Measurements from ENCODE around the gene IFI35.
A peak's percentile ranks its signal among the peaks of the same experiment; 100 is the strongest.
"Not testable (repeated sequence)": the region's sequence is repeated elsewhere in the genome, so short reads cannot be mapped to it uniquely, and the experiment has no call there.

The IFI35 gene

DNA sequence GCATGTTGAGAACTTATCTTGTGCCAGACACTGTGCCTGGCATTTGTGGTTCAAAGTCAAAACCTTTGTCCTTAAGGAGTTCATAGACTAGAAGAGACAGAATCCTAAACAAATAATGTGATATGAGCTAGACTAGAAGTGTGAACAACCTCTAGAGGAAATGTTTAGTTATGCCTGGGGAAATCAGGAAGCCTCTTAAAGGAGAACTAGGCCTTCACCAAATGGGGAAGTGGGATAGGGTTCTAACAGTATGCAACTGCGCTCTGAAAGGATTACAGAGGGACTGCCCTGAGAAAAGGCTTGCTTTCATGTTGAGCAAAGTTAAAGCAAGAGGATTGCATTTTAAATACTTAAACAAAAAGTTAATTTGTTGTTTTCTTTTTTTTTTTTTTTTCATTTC, 21.4 kb upstream of the IFI35 start:
- no peak for ATAC-seq (replicated peaks)
- H3K4me1 Mint-ChIP-seq (ENCODE audit: low read depth in 2 of 2) = peaks cover 14 to 18% of the 10 kb centered on the region in 2 donors
- H3K27me3 Mint-ChIP-seq = no peaks in the 10 kb centered on the region
- H3K4me3 Mint-ChIP-seq = no peak overlapping the region
- H3K27ac Mint-ChIP-seq = peak overlapping the region in 1 of 2 donors; percentile 62
- H3K9me3 Mint-ChIP-seq = no peaks in the 10 kb centered on the region
- DNase-seq = no peak
- H3K36me3 Mint-ChIP-seq (ENCODE audit: insufficient read depth) = peaks cover 72% of the 10 kb centered on the region

DNA sequence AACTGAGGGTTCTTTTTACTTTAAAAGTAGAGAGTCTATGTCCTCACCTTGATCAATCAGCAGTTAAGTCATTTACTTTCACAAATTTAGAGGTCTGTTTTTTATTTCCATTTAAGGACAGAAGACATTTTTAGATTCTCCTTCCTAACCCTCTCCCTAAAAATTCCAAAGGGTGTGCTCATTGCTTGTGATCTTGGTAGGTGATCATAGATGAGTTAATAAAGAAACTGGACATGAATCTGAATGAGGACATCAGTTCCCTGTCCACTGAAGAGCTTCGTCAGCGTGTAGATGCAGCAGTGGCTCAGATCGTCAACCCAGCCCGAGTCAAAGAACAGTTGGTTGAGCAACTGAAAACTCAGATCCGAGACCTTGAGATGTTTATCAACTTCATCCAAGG, 17.4 kb upstream of the IFI35 start:
- H3K36me3 Mint-ChIP-seq (ENCODE audit: insufficient read depth) = peaks cover 72% of the 10 kb centered on the region
- no peak for DNase-seq
- ATAC-seq (replicated peaks) = no peak
- no peaks in the 10 kb centered on the region for H3K4me1 Mint-ChIP-seq (ENCODE audit: low read depth in 2 of 2)
- H3K9me3 Mint-ChIP-seq = no peaks in the 10 kb centered on the region
- H3K27me3 Mint-ChIP-seq = no peaks in the 10 kb centered on the region
- no peak overlapping the region for H3K4me3 Mint-ChIP-seq
- peak overlapping the region in 1 of 2 donors; percentile 35 for H3K27ac Mint-ChIP-seq

DNA sequence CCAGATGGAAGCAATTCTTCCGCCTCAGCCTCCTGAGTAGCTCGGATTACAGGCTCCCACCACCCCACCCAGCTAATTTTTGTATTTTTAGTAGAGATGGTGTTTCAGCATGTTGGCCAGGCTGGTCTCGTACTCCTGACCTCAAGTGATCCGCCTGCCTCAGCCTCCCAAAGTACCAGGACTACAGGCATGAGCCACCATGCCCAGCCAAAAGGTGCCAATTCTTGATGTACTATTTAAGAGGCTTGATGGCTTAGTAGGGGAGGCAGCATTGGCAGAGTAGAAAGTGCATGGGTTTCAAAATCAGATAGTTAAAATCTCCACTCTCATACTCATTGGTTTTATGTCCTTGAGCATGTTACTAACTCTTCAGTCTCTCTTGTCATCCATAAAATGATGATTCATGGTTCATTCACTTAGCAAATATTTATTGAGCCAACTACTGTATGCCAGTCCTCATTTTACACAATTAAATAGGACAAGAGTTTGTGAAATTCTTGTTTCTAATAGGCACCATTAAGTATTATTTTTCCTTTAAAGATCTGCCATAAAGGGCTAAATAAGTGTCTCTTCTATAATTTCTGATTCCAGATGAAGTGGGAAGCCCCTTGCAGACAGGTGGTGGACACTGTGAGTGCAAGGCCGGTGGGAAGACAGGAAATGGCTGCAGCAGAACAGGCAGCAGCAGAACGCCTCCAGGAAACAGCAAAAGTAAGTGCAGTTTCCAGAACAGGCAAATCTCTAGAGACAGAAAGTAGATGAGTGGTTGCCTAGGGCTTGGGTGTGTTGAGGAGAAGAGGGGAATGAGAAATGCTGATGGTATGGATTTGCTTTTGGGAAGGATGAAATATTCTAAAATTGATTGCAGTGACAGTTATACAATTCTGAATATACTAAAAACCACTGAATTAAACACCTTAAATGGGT, 16.6 kb upstream of the IFI35 start:
- Mint-ChIP-seq H3K27ac (peak overlapping the region in 1 of 2 donors; percentile 23), H3K4me3 (no peak overlapping the region), H3K36me3 (ENCODE audit: insufficient read depth) (peaks cover 67% of the 10 kb centered on the region), H3K27me3 (no peaks in the 10 kb centered on the region), H3K4me1 (ENCODE audit: low read depth in 2 of 2) (no peaks in the 10 kb centered on the region), H3K9me3 (no peaks in the 10 kb centered on the region)
- DNase-seq (no peak), ATAC-seq (replicated peaks) (no peak)

DNA sequence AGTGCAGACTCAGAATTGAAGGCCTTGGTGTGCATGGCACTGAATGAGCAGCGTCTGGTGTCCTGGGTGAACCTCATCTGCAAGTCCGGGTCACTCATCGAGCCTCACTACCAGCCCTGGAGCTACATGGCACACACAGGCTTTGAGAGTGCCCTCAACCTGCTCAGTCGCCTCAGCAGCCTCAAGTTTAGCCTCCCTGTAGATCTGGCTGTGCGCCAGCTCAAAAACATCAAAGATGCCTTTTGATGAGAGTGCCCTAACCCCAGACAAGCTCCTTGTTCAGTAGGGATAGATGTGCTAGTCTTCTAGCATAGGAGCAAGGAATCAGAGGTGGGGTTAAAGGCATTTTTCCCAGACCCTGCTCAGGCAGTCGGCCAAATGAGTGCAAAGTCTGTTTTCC, 15.1 kb upstream of the IFI35 start:
- Mint-ChIP-seq H3K9me3 (no peaks in the 10 kb centered on the region), H3K36me3 (ENCODE audit: insufficient read depth) (peaks cover 57% of the 10 kb centered on the region), H3K27ac (no peak overlapping the region), H3K4me3 (no peak overlapping the region), H3K4me1 (ENCODE audit: low read depth in 2 of 2) (no peaks in the 10 kb centered on the region), H3K27me3 (no peaks in the 10 kb centered on the region)
- ATAC-seq (replicated peaks) (no peak), DNase-seq (no peak)

DNA sequence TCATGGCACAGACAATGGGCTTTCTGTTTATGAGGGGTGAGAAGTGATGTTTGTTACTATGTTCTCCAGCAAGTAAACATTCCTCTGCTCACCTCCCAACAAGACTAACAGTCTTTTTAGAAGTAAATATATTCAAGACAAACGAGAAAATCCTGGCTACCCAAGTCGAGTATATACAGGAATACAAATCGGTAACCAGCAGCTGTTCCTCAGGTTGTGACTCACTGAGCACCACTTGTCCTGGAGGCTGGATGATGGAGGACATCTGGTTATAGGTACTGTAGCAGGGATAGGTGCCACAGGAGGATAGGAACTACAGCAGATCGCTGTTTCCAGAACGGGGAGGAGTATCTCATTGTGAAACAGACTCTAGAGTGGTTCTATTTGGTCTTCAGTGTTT, 13.7 kb upstream of the IFI35 start:
- H3K36me3 Mint-ChIP-seq (ENCODE audit: insufficient read depth) = peaks cover 45% of the 10 kb centered on the region
- peaks cover 2 to 3% of the 10 kb centered on the region in 2 donors for H3K4me1 Mint-ChIP-seq (ENCODE audit: low read depth in 2 of 2)
- H3K27me3 Mint-ChIP-seq = no peaks in the 10 kb centered on the region
- no peak overlapping the region for H3K4me3 Mint-ChIP-seq
- H3K9me3 Mint-ChIP-seq = no peaks in the 10 kb centered on the region
- H3K27ac Mint-ChIP-seq = no peak overlapping the region
- no peak for DNase-seq
- ATAC-seq (replicated peaks) = no peak

DNA sequence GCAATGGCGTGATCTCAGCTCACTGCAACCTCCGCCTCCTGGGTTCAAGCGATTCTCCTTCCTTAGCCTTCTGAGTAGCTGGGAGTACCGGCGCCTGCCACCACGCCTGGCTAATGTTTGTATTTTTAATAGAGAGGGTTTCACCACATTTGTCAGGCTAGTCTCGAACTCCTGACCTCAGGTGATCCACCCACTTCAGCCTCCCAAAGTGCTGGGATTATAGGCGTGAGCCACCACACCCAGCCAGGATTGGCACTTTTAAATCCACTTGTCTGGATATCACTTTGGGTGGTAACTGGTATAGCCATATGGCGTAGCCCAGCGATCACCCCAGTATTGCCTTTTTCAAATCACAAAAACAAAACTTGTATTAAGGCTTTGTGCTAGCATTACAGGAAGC, 12.7 kb upstream of the IFI35 start:
- H3K27ac Mint-ChIP-seq = peak overlapping the region in 1 of 2 donors; percentile 45
- peaks cover 44% of the 10 kb centered on the region for H3K36me3 Mint-ChIP-seq (ENCODE audit: insufficient read depth)
- not testable (repeated sequence) for DNase-seq; ATAC-seq (replicated peaks); H3K4me1 Mint-ChIP-seq (ENCODE audit: low read depth in 2 of 2); H3K9me3 Mint-ChIP-seq; H3K27me3 Mint-ChIP-seq; H3K4me3 Mint-ChIP-seq

DNA sequence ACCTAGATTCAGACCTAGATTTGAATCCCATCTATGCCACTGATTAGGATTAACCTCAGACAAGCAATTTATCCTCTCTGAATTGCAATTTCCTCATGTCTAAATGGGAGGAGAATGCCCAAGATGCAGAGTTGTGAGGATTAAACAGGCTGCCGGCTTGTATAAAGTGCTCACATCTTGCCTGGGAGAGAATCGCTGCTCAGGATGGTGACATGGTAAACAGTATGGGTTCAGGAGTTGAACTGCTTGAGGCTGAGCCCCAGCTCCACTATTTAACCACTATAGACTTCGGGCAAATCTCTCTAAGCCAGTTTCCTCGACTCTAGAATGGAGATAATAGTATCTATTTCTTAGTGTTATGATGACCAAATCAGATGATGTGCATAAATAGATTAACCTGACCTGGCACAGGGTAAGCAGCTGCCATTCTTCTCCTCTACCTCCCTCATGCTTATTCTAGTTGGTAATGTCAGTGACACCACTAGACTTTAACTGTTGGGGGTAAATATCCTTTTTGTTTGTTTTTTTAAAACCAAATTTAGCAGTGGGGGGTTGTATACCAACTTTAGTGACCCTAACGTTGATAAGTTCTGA, 9.1 kb upstream of the IFI35 start:
- Mint-ChIP-seq H3K27ac (peak overlapping the region; percentile 99), H3K4me1 (ENCODE audit: low read depth in 2 of 2) (peaks cover 20 to 23% of the 10 kb centered on the region in 2 donors), H3K27me3 (no peaks in the 10 kb centered on the region), H3K36me3 (ENCODE audit: insufficient read depth) (peaks cover 44% of the 10 kb centered on the region), H3K9me3 (no peaks in the 10 kb centered on the region), H3K4me3 (peak overlapping the region; percentile 92 to 93)
- ATAC-seq (replicated peaks) (no peak), DNase-seq (no peak)

DNA sequence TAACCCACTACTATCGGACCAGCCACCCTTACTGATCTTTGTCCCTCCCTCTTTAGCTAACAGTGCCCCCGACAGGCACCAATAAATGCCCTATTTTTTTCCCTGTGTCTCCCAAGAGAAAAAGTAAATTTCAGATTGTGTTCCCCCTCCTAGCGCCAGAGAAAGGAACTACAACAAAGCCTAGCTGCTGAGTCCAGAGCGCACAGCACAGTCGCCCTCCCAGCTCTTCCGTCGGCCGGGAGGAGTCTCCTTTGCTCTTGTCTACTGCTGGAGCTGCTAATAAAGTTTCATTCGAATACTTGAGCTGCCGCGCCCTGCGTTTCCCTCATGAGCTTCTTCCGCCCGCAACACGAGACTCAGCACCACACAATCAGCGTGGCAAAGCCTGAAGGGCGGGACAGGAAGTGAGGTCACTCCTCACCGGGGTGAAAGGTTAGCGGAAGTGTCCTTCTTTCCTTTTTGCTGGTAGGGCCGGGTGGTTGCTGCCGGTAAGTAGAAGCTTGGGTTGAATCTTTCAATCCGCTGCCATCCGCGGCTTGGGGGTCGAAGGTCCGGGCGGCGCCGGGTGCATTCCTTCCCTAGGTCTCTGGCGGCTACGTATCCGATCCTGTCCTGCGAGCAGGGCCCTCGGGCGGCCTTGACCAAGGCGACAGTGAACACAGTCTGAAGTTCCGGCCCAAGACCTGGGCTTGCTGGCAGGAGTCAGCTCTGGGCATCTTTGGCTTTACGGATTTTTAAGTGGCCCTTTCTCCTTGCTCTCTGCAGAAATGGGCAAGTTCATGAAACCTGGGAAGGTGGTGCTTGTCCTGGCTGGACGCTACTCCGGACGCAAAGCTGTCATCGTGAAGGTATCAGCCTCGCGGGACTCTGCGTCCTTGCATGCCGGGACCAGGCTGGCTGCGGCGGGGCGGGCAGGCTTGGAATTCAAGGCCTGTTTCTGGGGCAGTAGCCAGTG, 8.3 kb upstream of the IFI35 start, which contains the start of gene RPL27:
Gene RPL27, plus strand, starts transcription at position 436 of the 955 bp plus-strand sequence. Its CDS starts 332 bp downstream, at position 768.
- Mint-ChIP-seq H3K36me3 (ENCODE audit: insufficient read depth) (peaks cover 52% of the 10 kb centered on the region), H3K9me3 (no peaks in the 10 kb centered on the region), H3K27me3 (no peaks in the 10 kb centered on the region), H3K4me1 (ENCODE audit: low read depth in 2 of 2) (peaks cover 20 to 23% of the 10 kb centered on the region in 2 donors), H3K4me3 (peak within 1 kb of the TSS; percentile 92 to 93), H3K27ac (peak within 1 kb of the TSS; percentile 99)
- peak; percentile 98 to 99 (median 98) for DNase-seq
- ATAC-seq (replicated peaks) = peak; percentile 93

DNA sequence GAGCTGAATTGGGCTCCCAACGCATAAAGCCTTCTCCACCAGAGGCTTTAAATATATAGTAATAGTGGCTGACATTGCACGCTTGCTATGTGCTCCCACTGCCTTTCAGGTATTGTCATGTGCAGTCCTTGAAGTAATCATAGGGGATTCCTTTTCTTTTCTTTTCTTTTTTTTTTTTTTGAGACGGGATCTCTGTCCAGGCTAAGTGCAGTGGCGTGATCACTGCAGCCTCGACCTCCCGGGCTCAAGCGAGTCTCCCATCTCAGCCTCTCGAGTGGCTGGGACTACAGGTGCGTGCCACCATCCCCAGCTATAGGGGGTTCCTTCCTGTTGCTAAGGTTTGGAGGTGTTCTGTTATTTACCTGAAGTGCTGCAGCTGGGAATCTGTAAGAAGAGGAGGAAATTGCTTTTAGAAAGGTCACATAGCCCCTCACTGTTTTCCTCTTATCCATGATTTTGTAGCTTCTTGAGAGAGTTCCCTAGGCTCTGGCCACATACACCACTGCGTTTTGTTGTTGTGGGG, 7.5 kb upstream of the IFI35 start:
- peaks cover 20 to 23% of the 10 kb centered on the region in 2 donors for H3K4me1 Mint-ChIP-seq (ENCODE audit: low read depth in 2 of 2)
- no peaks in the 10 kb centered on the region for H3K9me3 Mint-ChIP-seq
- ATAC-seq (replicated peaks) (no peak), DNase-seq (no peak)
- H3K27ac Mint-ChIP-seq = peak overlapping the region; percentile 99
- H3K27me3 Mint-ChIP-seq = no peaks in the 10 kb centered on the region
- H3K36me3 Mint-ChIP-seq (ENCODE audit: insufficient read depth) = peaks cover 60% of the 10 kb centered on the region
- peak overlapping the region; percentile 92 to 93 for H3K4me3 Mint-ChIP-seq

DNA sequence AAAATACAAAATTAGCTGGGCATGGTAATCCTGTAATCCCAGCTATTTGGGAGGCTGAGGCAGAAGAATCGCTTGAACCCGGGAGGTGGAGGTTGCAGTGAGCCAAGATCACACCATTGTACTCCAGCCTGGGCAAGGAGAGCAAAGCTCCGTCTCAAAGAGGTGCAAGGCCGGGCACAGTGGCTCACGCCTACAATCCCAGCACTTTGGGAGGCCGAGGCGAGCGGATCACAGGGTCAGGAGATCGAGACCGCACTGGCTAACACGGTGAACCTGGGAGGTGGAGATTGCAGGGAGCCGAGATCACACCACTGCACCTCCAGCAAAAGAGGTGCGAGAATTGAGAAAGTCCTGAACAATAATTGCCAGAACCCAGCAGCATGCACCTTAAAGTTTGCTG, 5.7 kb upstream of the IFI35 start:
- ATAC-seq (replicated peaks); H3K27me3 Mint-ChIP-seq; DNase-seq; H3K4me3 Mint-ChIP-seq; H3K9me3 Mint-ChIP-seq: not testable (repeated sequence)
- peaks cover 20 to 23% of the 10 kb centered on the region in 2 donors for H3K4me1 Mint-ChIP-seq (ENCODE audit: low read depth in 2 of 2)
- H3K27ac Mint-ChIP-seq = peak overlapping the region; percentile 41 to 80
- H3K36me3 Mint-ChIP-seq (ENCODE audit: insufficient read depth) = peaks cover 67% of the 10 kb centered on the region

DNA sequence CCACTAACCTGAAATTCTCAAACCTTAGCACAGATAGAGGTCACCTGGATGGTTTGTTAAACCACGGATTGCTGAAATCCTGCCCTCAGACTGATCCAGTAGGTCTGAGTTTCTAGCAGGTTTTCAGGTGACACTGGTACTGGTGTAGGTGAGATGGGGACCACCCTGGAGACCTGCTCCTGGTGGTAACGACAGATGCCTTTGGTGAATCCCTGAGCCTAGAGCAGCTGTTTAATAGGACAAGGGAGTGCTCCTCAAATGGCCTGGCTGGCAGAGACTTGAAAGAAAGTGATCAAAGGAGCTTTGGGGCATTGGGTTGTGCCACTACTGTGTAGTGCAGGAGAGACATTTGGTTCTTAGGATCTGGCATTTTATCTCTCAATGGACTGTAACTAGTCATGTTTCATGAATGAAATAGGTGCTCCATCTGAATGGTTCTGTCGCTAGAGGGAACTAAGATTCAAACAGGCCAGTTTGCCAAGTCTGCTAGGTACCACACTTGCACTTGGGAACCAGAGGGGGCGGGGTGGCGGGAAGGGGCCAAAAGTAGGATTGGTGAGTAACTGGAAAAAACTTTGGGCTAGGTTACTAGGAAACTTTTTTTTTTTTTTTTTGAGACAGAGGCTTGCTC, 2.9 kb upstream of the IFI35 start:
- H3K27me3 Mint-ChIP-seq = no peaks in the 10 kb centered on the region

DNA sequence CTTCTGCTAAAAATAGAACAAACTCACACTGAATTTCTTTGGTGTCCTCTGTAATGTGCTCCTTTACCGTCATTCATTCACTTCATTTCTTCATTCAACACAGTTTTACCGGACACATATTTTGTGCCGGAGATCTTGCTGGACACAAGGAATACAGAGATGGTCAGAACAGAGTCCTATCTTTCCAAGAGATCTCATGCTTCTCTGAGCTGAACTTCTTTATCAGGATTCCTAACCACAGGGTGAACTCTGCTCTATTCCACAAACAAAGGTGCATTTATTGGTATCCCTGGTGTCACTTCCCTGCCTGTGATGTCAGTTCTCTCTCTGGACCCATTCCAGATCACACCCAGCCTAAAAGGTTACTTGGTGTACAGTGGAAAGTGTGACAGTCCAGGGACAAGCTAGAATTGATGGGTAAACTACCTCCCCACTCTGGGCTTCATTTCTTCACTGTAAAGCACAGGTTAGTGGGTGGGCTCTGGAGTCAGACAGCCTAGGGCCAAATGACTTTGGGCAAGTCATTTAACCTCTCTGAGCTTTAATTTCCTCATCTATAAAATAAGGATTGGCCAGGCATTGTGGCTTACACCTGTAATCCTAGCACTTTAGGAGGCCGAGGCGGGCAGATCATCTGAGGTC, 4.2 kb downstream of the IFI35 start:
- peaks cover 31% of the 10 kb centered on the region for H3K36me3 Mint-ChIP-seq (ENCODE audit: insufficient read depth)
- ATAC-seq (replicated peaks) = no peak
- peaks cover 16 to 18% of the 10 kb centered on the region in 2 donors for H3K4me1 Mint-ChIP-seq (ENCODE audit: low read depth in 2 of 2)
- H3K4me3 Mint-ChIP-seq = no peak overlapping the region
- H3K9me3 Mint-ChIP-seq = no peaks in the 10 kb centered on the region
- H3K27me3 Mint-ChIP-seq = no peaks in the 10 kb centered on the region
- DNase-seq = no peak
- peak overlapping the region; percentile 22 to 53 for H3K27ac Mint-ChIP-seq

More for the DNA sequence above, 2.9 kb upstream of the IFI35 start:
- Mint-ChIP-seq H3K9me3 (no peaks in the 10 kb centered on the region), H3K4me1 (ENCODE audit: low read depth in 2 of 2) (peaks cover 19 to 21% of the 10 kb centered on the region in 2 donors), H3K36me3 (ENCODE audit: insufficient read depth) (peaks cover 60% of the 10 kb centered on the region), H3K4me3 (no peak overlapping the region), H3K27ac (peak overlapping the region in 1 of 2 donors; percentile 44)
- DNase-seq = no peak
- ATAC-seq (replicated peaks) = no peak

Data from effector memory CD8-positive, alpha-beta T cell (primary cell).